Stimulated activated CD4-positive, alpha-beta T cell treated with anti-CD3 and anti-CD28 coated beads, Interleukin-12 subunit alpha, Interleukin-12 subunit beta, amount 100 ng/mL, for 24 hours (primary cell): Measurements from ENCODE around the gene GPHA2.
A peak's percentile ranks its signal among the peaks of the same experiment; 100 is the strongest.

Experiments used
- DNase-seq, 2 experiments: peaks; one replicate each; pipeline ENCODE4 v3.0.0-alpha.2; 2020; ENCODE audit warnings: low read depth in 2 of 2

GPHA2 gene

DNA sequence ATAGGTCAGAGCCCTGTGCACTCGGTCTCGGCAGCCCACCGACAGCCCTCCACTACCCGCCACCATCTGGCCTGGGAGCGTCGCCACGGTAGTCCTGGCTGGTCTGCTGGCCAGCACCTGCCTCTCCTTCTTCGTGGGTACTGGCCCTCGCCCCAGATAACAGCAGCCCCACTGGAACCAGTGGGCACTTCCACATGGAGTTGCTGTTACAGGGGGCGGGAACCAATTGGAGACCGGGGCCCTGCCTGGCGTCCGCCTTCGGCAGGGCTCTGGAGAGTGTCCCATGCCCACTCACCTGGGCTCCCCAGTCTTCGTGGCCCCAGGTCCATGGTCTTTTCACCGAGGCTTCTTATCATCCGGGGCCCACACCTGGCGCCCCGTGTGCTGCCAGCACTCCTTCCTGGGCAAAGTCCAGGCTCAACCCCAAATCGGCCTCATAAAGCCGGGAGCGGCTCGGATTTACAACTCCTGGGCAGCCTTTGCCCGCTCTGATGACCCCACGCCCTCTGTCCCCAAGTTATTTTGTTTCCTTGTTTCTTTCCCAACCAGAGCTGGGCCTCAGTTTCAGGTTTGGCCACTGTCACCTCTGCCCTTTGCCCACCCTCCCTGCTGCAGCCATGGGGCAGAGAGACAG is 44.4 kb downstream of the GPHA2 start:
- DNase-seq: no peak

DNA sequence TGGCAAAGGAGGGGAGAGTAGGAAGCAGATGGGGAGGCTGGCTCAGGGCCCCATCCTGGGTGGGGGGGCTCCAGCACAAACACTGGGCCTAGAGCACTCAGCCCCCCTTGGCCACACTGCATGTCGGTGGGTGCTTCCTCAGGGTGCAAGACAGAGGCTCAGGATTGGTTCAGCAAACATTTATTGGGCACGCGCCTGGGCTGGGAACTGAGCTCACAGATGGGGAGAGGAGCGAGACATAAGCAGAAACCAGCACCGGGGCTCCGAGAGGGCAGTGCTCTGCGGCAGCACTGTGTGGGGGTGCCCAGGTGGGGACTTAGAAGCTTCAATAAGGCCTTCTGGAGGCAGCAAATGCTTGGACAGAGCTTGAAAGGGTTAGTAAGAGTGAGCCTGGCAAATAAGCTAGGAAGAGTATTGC is 45.2 kb downstream of the GPHA2 start:
- DNase-seq: no peak

DNA sequence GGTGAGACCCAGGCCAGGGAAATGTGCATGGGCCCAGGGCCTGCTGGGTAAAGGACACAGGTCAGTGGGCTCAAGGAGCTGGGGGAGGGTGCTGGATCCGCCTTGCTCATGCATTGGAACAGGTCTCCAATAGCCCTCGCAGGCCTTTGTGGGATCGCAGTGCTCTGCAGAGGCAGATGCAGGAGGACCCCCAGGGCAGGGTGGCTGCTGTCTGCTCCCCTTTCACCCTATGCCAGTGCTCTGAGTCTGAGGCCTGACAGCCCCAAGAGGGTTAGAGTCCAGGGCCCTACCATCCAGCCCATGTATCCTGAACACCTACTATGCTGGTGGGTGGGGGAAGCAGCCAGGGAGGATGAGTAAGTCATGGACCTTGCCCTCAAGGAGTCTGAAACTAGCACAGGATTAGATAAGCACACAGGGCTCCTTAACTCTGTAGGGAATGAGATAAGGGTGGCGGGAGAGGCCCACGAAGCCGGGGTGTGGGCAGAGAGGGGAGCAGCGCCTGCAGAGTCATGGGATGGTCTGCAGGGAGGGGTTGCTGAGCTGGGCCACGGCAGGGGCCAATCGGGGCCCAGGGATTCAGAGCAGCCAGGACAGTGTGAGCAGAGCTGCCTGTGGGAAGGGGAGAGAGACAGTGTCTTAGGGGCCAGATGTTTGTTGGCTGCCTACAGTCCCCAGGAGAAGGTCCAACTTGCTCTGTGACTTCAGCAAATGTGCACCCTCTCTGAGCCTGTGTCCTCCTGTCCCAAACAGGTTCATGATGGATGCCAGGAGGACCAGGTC is 46.8 kb downstream of the GPHA2 start:
- DNase-seq: no peak

DNA sequence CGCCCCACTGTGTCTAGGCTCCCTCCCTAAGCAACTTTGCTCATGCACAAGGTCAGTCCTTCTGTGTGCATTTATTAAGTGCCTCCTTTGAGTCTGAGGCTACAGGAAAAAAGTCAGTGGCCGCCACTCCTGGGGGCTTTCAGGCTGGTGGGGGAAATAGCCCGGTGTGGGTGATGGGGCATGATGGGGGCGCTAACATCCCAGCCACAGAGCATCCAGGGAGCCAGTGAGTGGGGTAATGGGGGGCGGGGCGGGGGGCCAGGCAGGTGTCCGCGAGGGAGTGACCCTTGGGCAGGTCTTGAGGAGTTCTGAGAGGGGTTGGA is 47.3 kb downstream of the GPHA2 start:
- no peak for DNase-seq

DNA sequence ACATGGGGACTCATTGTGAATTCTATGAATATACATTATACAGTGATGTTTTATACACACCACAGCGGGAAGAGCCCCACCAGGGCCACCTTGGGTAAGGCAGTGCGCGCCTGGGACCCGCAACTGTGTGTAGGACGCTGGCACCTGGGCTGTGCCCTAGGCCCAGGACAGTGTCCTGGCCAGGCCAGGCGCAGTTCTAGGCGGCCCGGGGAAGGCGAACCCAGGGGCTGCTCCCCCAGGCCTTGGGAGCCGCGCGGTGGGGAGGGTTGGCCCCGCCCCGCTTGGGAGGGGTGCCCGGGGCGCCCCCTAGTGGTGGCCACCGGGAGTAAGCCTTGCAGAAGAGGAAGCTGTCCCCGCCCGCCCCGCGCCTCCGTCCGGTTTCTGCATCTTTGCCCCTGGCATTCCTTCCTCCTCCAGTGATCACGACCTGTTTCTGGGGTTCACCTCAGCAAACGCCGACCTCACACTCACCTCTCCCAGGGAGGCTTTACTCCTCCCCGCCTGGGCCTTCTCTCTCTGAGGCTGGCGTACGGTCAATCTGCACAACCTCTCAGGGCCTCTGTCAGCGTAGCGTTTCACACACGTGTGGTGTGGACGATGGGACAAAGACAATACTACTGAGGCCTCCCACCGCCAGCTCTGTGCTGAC is 47.8 kb downstream of the GPHA2 start:
- peak; percentile 68 to 79 for DNase-seq

DNA sequence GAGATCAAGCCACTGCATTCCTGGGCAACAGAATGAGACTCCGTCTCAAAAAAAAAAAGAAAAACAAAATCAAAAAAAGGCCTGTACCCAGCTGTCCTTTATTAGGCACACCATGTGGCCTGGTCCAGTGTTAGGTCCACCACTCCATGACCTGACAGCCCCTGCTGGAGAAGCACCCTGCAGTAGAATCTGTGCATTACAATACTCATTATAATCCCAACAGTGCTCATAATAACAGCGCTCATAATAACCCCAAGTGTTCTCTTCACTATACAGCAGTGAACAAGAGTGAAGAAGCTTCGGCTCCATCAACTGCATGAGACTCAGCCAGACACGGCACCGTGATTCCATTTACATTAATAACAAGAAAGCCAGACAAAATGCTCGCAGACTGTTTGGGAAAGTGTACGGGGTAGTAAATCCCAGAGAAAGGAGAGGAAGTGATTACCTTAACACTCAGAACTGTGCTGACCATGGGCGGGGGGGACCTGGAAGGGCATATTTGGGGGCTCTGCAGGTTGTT is 48.4 kb downstream of the GPHA2 start:
- DNase-seq: no peak

DNA sequence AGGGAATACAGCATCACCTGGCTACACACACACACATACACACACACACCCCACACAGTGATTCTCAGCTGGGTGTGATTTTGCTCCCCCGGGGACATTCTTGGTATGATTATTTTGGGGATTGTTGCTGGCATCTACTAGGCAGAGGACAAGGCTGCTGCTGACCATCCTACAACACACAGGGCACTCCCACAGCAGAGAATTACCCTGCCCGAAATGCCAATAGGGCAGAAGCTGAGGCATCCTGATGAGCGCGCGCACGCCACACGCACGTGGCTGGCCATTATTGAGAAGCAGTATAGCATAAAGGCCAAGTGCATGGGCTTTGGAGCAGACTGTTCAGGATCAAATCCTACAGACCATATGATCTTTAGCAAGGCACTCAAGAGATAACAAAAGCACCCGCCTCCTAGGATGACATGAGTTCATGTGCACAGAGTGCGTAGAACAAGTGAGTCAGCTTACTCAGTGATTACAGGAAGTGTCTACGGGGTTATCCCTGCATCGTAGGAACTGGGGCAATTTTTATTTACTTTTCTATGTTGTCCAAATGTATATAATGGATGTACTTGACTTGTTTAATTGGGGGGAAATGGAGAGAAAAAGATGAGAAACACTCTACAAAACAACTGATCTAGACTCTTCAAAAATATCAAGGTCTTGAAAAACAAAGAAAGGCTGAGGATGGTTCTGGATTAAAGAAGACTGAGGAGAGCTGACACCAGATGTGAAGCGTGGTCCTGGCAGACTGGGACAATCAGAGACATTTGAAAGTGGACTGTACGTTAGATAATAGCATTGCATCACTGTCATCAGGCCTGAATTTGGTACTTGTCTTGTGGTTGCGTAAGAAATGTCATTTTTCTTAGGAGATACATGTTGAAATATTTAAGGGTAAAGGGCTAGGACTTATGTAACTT is 50.1 kb downstream of the GPHA2 start:
- DNase-seq: no peak
